Measurements from ENCODE around the gene DPYSL4. TPM values are rescaled to one million over a fixed set of nuclear protein-coding genes. Genes with fewer than 3 reads are reported as not detected.

The DPYSL4 gene
- total RNA-seq, 5 donors from 2014 or later (not counting 1 experiment from before 2014, with no cell fraction given), result 0.66 to 3.9 (median 3.2) TPM

GRCh38 chr10:132187430-132188138 is 836 bp downstream of the DPYSL4 start:
- 8% methylated on average over 35 of the region's 58 CpGs for WGBS (ENCODE audit: insufficient coverage)
- Histone ChIP-seq H3K4me1 (ENCODE audit: control insufficient read depth in 1 of 2, extremely low read depth in 1 of 2, insufficient read depth in 2 of 2, low read length in 2 of 2) (peaks cover 3 to 26% of the 10 kb centered on the region in 2 experiments), H3K4me3 (ENCODE audit: control insufficient read depth in 1 of 2, extremely low read depth in 1 of 2, low read length in 1 of 2) (no peak overlapping the region), H3K27me3 (replicated peaks in 1 of 2; ENCODE audit: control insufficient read depth in 2 of 2, extremely low read depth in 1 of 2, insufficient read depth in 2 of 2, low read length in 1 of 2) (peaks cover 10 to 67% of the 10 kb centered on the region in 2 experiments), H3K27ac (ENCODE audit: low read length) (no peak overlapping the region), H3K9me3 (no peaks in the 10 kb centered on the region), H3K36me3 (ENCODE audit: control insufficient read depth in 2 of 2, extremely low read depth in 1 of 2, insufficient read depth in 1 of 2, low read length in 1 of 2) (no peaks in the 10 kb centered on the region)
- ChIA-PET POLR2A (no interaction called here), CTCF (no interaction called here)
- H3K4me1 Mint-ChIP-seq, result peaks cover 0 to 18% (median 7%) of the 10 kb centered on the region in 3 donors
- no peaks in the 10 kb centered on the region for H3K36me3 Mint-ChIP-seq
- H3K27me3 Mint-ChIP-seq, result peaks cover 36 to 45% of the 10 kb centered on the region in 2 donors
- ATAC-seq (replicated peaks in 1 of 4) (no peak), DNase-seq (no peak)
- no peak overlapping the region for H3K27ac Mint-ChIP-seq
- no peaks in the 10 kb centered on the region for H3K9me3 Mint-ChIP-seq
- peak overlapping the region in 2 of 3 donors; percentile 13 to 29 for H3K4me3 Mint-ChIP-seq

GRCh38 chr10:132188331-132188730 is 1.6 kb downstream of the DPYSL4 start:
- ATAC-seq (replicated peaks in 1 of 4) (no peak), DNase-seq (no peak)
- H3K27ac ChIP-seq (ENCODE audit: low read length), result no peak overlapping the region
- H3K4me1 ChIP-seq (ENCODE audit: control insufficient read depth in 1 of 2, extremely low read depth in 1 of 2, insufficient read depth in 2 of 2, low read length in 2 of 2), result peaks cover 3 to 26% of the 10 kb centered on the region in 2 experiments
- no peaks in the 10 kb centered on the region for H3K9me3 ChIP-seq
- 68% methylated on average over 6 of the region's 13 CpGs for WGBS (ENCODE audit: insufficient coverage)
- H3K27me3 ChIP-seq (replicated peaks in 1 of 2; ENCODE audit: control insufficient read depth in 2 of 2, extremely low read depth in 1 of 2, insufficient read depth in 2 of 2, low read length in 1 of 2), result peaks cover 10 to 65% of the 10 kb centered on the region in 2 experiments
- H3K27ac Mint-ChIP-seq, result no peak overlapping the region
- H3K4me3 ChIP-seq (ENCODE audit: control insufficient read depth in 1 of 2, extremely low read depth in 1 of 2, low read length in 1 of 2), result no peak overlapping the region
- H3K36me3 Mint-ChIP-seq, result no peaks in the 10 kb centered on the region
- no peaks in the 10 kb centered on the region for H3K9me3 Mint-ChIP-seq
- H3K36me3 ChIP-seq (ENCODE audit: control insufficient read depth in 2 of 2, extremely low read depth in 1 of 2, insufficient read depth in 1 of 2, low read length in 1 of 2), result no peaks in the 10 kb centered on the region
- ChIA-PET POLR2A (no interaction called here), CTCF (no interaction called here)
- H3K27me3 Mint-ChIP-seq, result peaks cover 32 to 40% of the 10 kb centered on the region in 2 donors
- peak overlapping the region in 2 of 3 donors; percentile 29 to 39 for H3K4me3 Mint-ChIP-seq
- H3K4me1 Mint-ChIP-seq, result peaks cover 0 to 18% (median 7%) of the 10 kb centered on the region in 3 donors

- ATAC-seq (replicated peaks in 1 of 4) (no peak), DNase-seq (no peak)
- Histone ChIP-seq H3K27ac (ENCODE audit: low read length) (no peak overlapping the region), H3K27me3 (replicated peaks in 1 of 2; ENCODE audit: control insufficient read depth in 2 of 2, extremely low read depth in 1 of 2, insufficient read depth in 2 of 2, low read length in 1 of 2) (peaks cover 10 to 72% of the 10 kb centered on the region in 2 experiments), H3K4me1 (ENCODE audit: control insufficient read depth in 1 of 2, extremely low read depth in 1 of 2, insufficient read depth in 2 of 2, low read length in 2 of 2) (peaks cover 3 to 26% of the 10 kb centered on the region in 2 experiments), H3K4me3 (ENCODE audit: control insufficient read depth in 1 of 2, extremely low read depth in 1 of 2, low read length in 1 of 2) (no peak overlapping the region), H3K36me3 (ENCODE audit: control insufficient read depth in 2 of 2, extremely low read depth in 1 of 2, insufficient read depth in 1 of 2, low read length in 1 of 2) (no peaks in the 10 kb centered on the region), H3K9me3 (no peaks in the 10 kb centered on the region)
- Mint-ChIP-seq H3K4me3 (peak overlapping the region in 1 of 3 donors; percentile 29), H3K27ac (no peak overlapping the region), H3K4me1 (peaks cover 0 to 18% (median 7%) of the 10 kb centered on the region in 3 donors), H3K36me3 (no peaks in the 10 kb centered on the region), H3K27me3 (peaks cover 31 to 37% of the 10 kb centered on the region in 2 donors), H3K9me3 (no peaks in the 10 kb centered on the region)
- CTCF ChIA-PET, result no interaction called here
- 96% methylated on average over 11 of the region's 16 CpGs for WGBS (ENCODE audit: insufficient coverage)
- POLR2A ChIA-PET, result no interaction called here
Observed at GRCh38 chr10:132189016-132189415, 2.3 kb downstream of the DPYSL4 start.

- Mint-ChIP-seq H3K36me3 (no peaks in the 10 kb centered on the region), H3K9me3 (no peaks in the 10 kb centered on the region), H3K27me3 (peaks cover 28 to 34% of the 10 kb centered on the region in 2 donors), H3K4me3 (no peak overlapping the region), H3K4me1 (peaks cover 0 to 15% (median 4%) of the 10 kb centered on the region in 3 donors), H3K27ac (no peak overlapping the region)
- Histone ChIP-seq H3K36me3 (ENCODE audit: control insufficient read depth in 2 of 2, extremely low read depth in 1 of 2, insufficient read depth in 1 of 2, low read length in 1 of 2) (no peaks in the 10 kb centered on the region), H3K4me1 (ENCODE audit: control insufficient read depth in 1 of 2, extremely low read depth in 1 of 2, insufficient read depth in 2 of 2, low read length in 2 of 2) (peaks cover 3 to 26% of the 10 kb centered on the region in 2 experiments), H3K27me3 (replicated peaks in 1 of 2; ENCODE audit: control insufficient read depth in 2 of 2, extremely low read depth in 1 of 2, insufficient read depth in 2 of 2, low read length in 1 of 2) (peaks cover 5 to 75% of the 10 kb centered on the region in 2 experiments), H3K9me3 (no peaks in the 10 kb centered on the region), H3K4me3 (ENCODE audit: control insufficient read depth in 1 of 2, extremely low read depth in 1 of 2, low read length in 1 of 2) (no peak overlapping the region), H3K27ac (ENCODE audit: low read length) (no peak overlapping the region)
- WGBS (ENCODE audit: insufficient coverage), result 78% methylated on average over 9 of the region's 17 CpGs
- DNase-seq (no peak), ATAC-seq (replicated peaks in 1 of 4) (no peak)
- CTCF ChIA-PET, result no interaction called here
- POLR2A ChIA-PET, result no interaction called here
Observed at GRCh38 chr10:132189810-132190422, 3.2 kb downstream of the DPYSL4 start.

GRCh38 chr10:132192076-132192975 is 5.6 kb downstream of the DPYSL4 start:
- Mint-ChIP-seq H3K36me3 (no peaks in the 10 kb centered on the region), H3K27ac (no peak overlapping the region), H3K27me3 (peaks cover 25 to 30% of the 10 kb centered on the region in 2 donors), H3K4me1 (peaks cover 0 to 12% (median 2%) of the 10 kb centered on the region in 3 donors), H3K9me3 (no peaks in the 10 kb centered on the region), H3K4me3 (no peak overlapping the region)
- 81% methylated on average over 25 of the region's 28 CpGs for WGBS (ENCODE audit: insufficient coverage)
- ATAC-seq (replicated peaks in 1 of 4) (no peak), DNase-seq (no peak)
- CTCF ChIA-PET, result no interaction called here
- Histone ChIP-seq H3K4me1 (ENCODE audit: control insufficient read depth in 1 of 2, extremely low read depth in 1 of 2, insufficient read depth in 2 of 2, low read length in 2 of 2) (peaks cover 0 to 9% of the 10 kb centered on the region in 2 experiments), H3K36me3 (ENCODE audit: control insufficient read depth in 2 of 2, extremely low read depth in 1 of 2, insufficient read depth in 1 of 2, low read length in 1 of 2) (no peaks in the 10 kb centered on the region), H3K9me3 (no peaks in the 10 kb centered on the region), H3K27me3 (replicated peaks in 1 of 2; ENCODE audit: control insufficient read depth in 2 of 2, extremely low read depth in 1 of 2, insufficient read depth in 2 of 2, low read length in 1 of 2) (peaks cover 2 to 74% of the 10 kb centered on the region in 2 experiments), H3K27ac (ENCODE audit: low read length) (no peak overlapping the region), H3K4me3 (ENCODE audit: control insufficient read depth in 1 of 2, extremely low read depth in 1 of 2, low read length in 1 of 2) (no peak overlapping the region)
- POLR2A ChIA-PET, result no interaction called here

GRCh38 chr10:132192991-132193665 is 6.4 kb downstream of the DPYSL4 start:
- Histone ChIP-seq H3K4me1 (ENCODE audit: control insufficient read depth in 1 of 2, extremely low read depth in 1 of 2, insufficient read depth in 2 of 2, low read length in 2 of 2) (peaks cover 0 to under 1% of the 10 kb centered on the region in 2 experiments), H3K4me3 (ENCODE audit: control insufficient read depth in 1 of 2, extremely low read depth in 1 of 2, low read length in 1 of 2) (no peak overlapping the region), H3K27ac (ENCODE audit: low read length) (no peak overlapping the region), H3K9me3 (no peaks in the 10 kb centered on the region), H3K36me3 (ENCODE audit: control insufficient read depth in 2 of 2, extremely low read depth in 1 of 2, insufficient read depth in 1 of 2, low read length in 1 of 2) (no peaks in the 10 kb centered on the region), H3K27me3 (replicated peaks in 1 of 2; ENCODE audit: control insufficient read depth in 2 of 2, extremely low read depth in 1 of 2, insufficient read depth in 2 of 2, low read length in 1 of 2) (peaks cover 2 to 71% of the 10 kb centered on the region in 2 experiments)
- CTCF ChIA-PET, result no interaction called here
- Mint-ChIP-seq H3K4me1 (peaks cover 0 to 9% (median 0%) of the 10 kb centered on the region in 3 donors), H3K4me3 (no peak overlapping the region), H3K36me3 (no peaks in the 10 kb centered on the region), H3K27ac (no peak overlapping the region), H3K9me3 (no peaks in the 10 kb centered on the region), H3K27me3 (peaks cover 21 to 26% of the 10 kb centered on the region in 2 donors)
- no peak for ATAC-seq (replicated peaks in 1 of 4)
- 64% methylated on average over 12 of the region's 18 CpGs for WGBS (ENCODE audit: insufficient coverage)
- no peak for DNase-seq
- POLR2A ChIA-PET, result interaction anchor here in 1 of 2 donors (0.6 kb wide), 1 partner anchor 10 kb away, joined by 3 read pairs; no protein-coding TSS in a partner anchor
